IMR-90 (cell line): Measurements from ENCODE around the gene PEX11A. TPM values are rescaled to one million over a fixed set of nuclear protein-coding genes. Genes with fewer than 3 reads are reported as not detected.

ENCODE experiments used
- ATAC-seq: fragments of 200-7000 bp; cut with Tn5 transposase; 2 replicates; pipeline ENCODE4 v1.9.1; 2020; ENCODE audit warnings: low read depth, mild to moderate bottlenecking, moderate library complexity
- BruUV-seq: library from RNA; stranded (reverse); fragments of 400-500 nt; replicated peaks from 2 replicates; lab custom pipeline; 2021; lab: Mats Ljungman, UMichigan
- CTCF ChIA-PET: fragments of 300-600 bp; formaldehyde crosslinking; extraction: SDS; loops from one replicate; lab custom pipeline; 2021; ENCODE audit warnings: antibody characterized with exemption; lab: Yijun Ruan, JAX
- POLR2A ChIA-PET: fragments of 300-600 bp; sonication (Branson Sonifier 250); formaldehyde crosslinking; loops from one replicate; lab custom pipeline; 2022; ENCODE audit warnings: antibody characterized with exemption; ENCODE audit not compliant: unreplicated experiment; lab: Charles Lee
- DNase-seq: peaks from one replicate; pipeline ENCODE4 v3.0.0; 2013
- H2AFZ ChIP-seq: replicated peaks from 2 replicates; pipeline ENCODE3; 2013; ENCODE audit warnings: low read length, mild to moderate bottlenecking; ENCODE audit not compliant: poor library complexity
- H2AK5ac ChIP-seq: 2 replicates; pipeline ENCODE4 v1.6.1; 2013; ENCODE audit warnings: low read depth, low read length, inconsistent platforms
- H2AK9ac ChIP-seq: replicated peaks from 2 replicates; pipeline ENCODE3; 2013; ENCODE audit warnings: mild to moderate bottlenecking, low read depth, low read length, moderate library complexity; ENCODE audit not compliant: poor library complexity
- H2BK120ac ChIP-seq: 2 replicates; pipeline ENCODE4 v1.6.1; 2013; ENCODE audit warnings: low read depth, low read length, inconsistent platforms
- H2BK15ac ChIP-seq: 3 replicates; pipeline ENCODE4 v1.6.1; 2013; ENCODE audit warnings: low read depth, low read length, inconsistent platforms
- H2BK20ac ChIP-seq: 2 replicates; pipeline ENCODE4 v1.6.1; 2013; ENCODE audit warnings: low read depth, mild to moderate bottlenecking, inconsistent platforms, low read length, moderate library complexity
- H2BK5ac ChIP-seq: 2 replicates; pipeline ENCODE4 v1.6.1; 2013; ENCODE audit warnings: mild to moderate bottlenecking, low read depth, low read length, inconsistent platforms; ENCODE audit not compliant: poor library complexity, severe bottlenecking
- H3K14ac ChIP-seq: replicated peaks from 2 replicates; pipeline ENCODE4 v1.6.1; 2013; ENCODE audit warnings: low read depth, low read length, inconsistent platforms
- H3K18ac ChIP-seq: 2 replicates; pipeline ENCODE4 v1.6.1; 2013; ENCODE audit warnings: low read depth, low read length, control low read depth
- H3K23ac ChIP-seq: 2 replicates; pipeline ENCODE4 v1.6.1; 2013; ENCODE audit warnings: low read depth, low read length, inconsistent platforms
- H3K27ac ChIP-seq: 2 replicates; pipeline ENCODE4 v1.5.1; 2013; ENCODE audit warnings: mild to moderate bottlenecking, control low read depth, low read length; ENCODE audit not compliant: insufficient read depth
- H3K27me3 ChIP-seq: 2 replicates; pipeline ENCODE4 v1.6.1; 2013; ENCODE audit warnings: low read length; ENCODE audit not compliant: control insufficient read depth, insufficient read depth
- H3K36me3 ChIP-seq: 2 replicates; pipeline ENCODE4 v1.6.1; 2013; ENCODE audit warnings: low read length, mixed read lengths; ENCODE audit not compliant: control insufficient read depth, insufficient read depth
- H3K4ac ChIP-seq: 2 replicates; pipeline ENCODE4 v1.6.1; 2013; ENCODE audit warnings: low read depth, low read length, inconsistent platforms
- H3K4me1 ChIP-seq: 2 replicates; pipeline ENCODE4 v1.6.1; 2013; ENCODE audit warnings: low read length, mixed read lengths; ENCODE audit not compliant: control insufficient read depth, insufficient read depth
- H3K4me2 ChIP-seq: 2 replicates; pipeline ENCODE4 v1.6.1; 2013; ENCODE audit warnings: low read depth, mild to moderate bottlenecking, control low read depth, low read length, moderate library complexity
- H3K4me3 ChIP-seq: 2 replicates; pipeline ENCODE4 v1.5.1; 2013; ENCODE audit warnings: low read depth, mild to moderate bottlenecking, control low read depth, low read length, moderate library complexity; ENCODE audit not compliant: insufficient read depth
- H3K56ac ChIP-seq: 2 replicates; pipeline ENCODE4 v1.6.1; 2013; ENCODE audit warnings: low read length, inconsistent platforms; ENCODE audit not compliant: insufficient read depth; ENCODE audit errors: extremely low read depth
- H3K79me1 ChIP-seq, 2 experiments: 2 replicates each; pipeline ENCODE4 v1.6.1; 2013; ENCODE audit warnings: low read length in 2 of 2, inconsistent platforms in 1 of 2, low read depth in 1 of 2
- H3K9ac ChIP-seq: 2 replicates; pipeline ENCODE4 v1.6.1; 2013; ENCODE audit warnings: low read depth, low read length, control low read depth
- H3K9me1 ChIP-seq: 2 replicates; pipeline ENCODE4 v1.6.1; 2013; ENCODE audit warnings: low read length, inconsistent platforms; ENCODE audit not compliant: insufficient read depth
- H3K9me3 ChIP-seq: 2 replicates; pipeline ENCODE4 v1.6.1; 2013; ENCODE audit warnings: low read length; ENCODE audit not compliant: control insufficient read depth, insufficient read depth
- H4K20me1 ChIP-seq: 2 replicates; pipeline ENCODE4 v1.6.1; 2013; ENCODE audit warnings: low read length, inconsistent platforms; ENCODE audit not compliant: insufficient read depth
- H4K5ac ChIP-seq: 2 replicates; pipeline ENCODE4 v1.6.1; 2013; ENCODE audit warnings: mild to moderate bottlenecking, low read depth, low read length, control low read depth
- H4K8ac ChIP-seq, 2 experiments: 2 replicates each; pipeline ENCODE4 v1.6.1; 2013; ENCODE audit warnings: low read depth in 2 of 2, low read length in 2 of 2, control low read depth in 1 of 2, inconsistent platforms in 1 of 2
- H4K91ac ChIP-seq: 2 replicates; pipeline ENCODE4 v1.6.1; 2013; ENCODE audit warnings: low read depth, low read length, inconsistent platforms; ENCODE audit not compliant: insufficient read depth
- CHD1 ChIP-seq: IDR thresholded peaks from 2 replicates; pipeline ENCODE4 v1.6.1; 2012; ENCODE audit warnings: low read depth, low read length, improper control_type of control experiment
- FOS ChIP-seq: fragments of 150-350 bp; IDR thresholded peaks from 2 replicates; pipeline ENCODE4 v1.6.1; 2016; ENCODE audit warnings: low read depth, low read length
- MAFK ChIP-seq: IDR thresholded peaks from 2 replicates; pipeline ENCODE4 v1.6.1; 2012; ENCODE audit warnings: low read depth, low read length, improper control_type of control experiment
- MXI1 ChIP-seq: IDR thresholded peaks from 2 replicates; pipeline ENCODE4 v1.6.1; 2012; ENCODE audit warnings: low read depth, mild to moderate bottlenecking, low read length, moderate library complexity, borderline replicate concordance
- NFE2L2 ChIP-seq: fragments of 150-350 bp; IDR thresholded peaks from 2 replicates; pipeline ENCODE4 v1.6.1; 2016; ENCODE audit warnings: low read depth, mild to moderate bottlenecking, low read length
- RCOR1 ChIP-seq: IDR thresholded peaks from 2 replicates; pipeline ENCODE4 v1.6.1; 2012; ENCODE audit warnings: mild to moderate bottlenecking, low read length, improper control_type of control experiment; ENCODE audit not compliant: insufficient replicate concordance
- RFX5 ChIP-seq: IDR thresholded peaks from 2 replicates; pipeline ENCODE4 v1.8.0; 2012; ENCODE audit warnings: low read depth, mild to moderate bottlenecking, low read length, moderate library complexity
- WGBS, 2 experiments: methylation state at CpG; one replicate each; pipeline versions ENCODE4 v1.1.5 to v1.1.7; 2013; ENCODE audit warnings: missing lambda C conversion rate in 2 of 2; ENCODE audit not compliant: insufficient read length in 1 of 2; ENCODE audit errors: extremely low coverage in 2 of 2; 5-methylcytosine and 5-hydroxymethylcytosine counted together
- dilution Hi-C: fragments of 300-500 bp; cut with HindIII; formaldehyde crosslinking; loops from one replicate; pipeline ENCODE4 v1.14.3; 2018; ENCODE audit warnings: low sequenced_read_pairs; ENCODE audit not compliant: unreplicated experiment
- in situ Hi-C: fragments of 300-500 bp; cut with MboI; formaldehyde crosslinking; loops from 3 replicates; pipeline ENCODE4 v1.14.3; 2019; ENCODE audit warnings: low sequenced_read_pairs, inconsistent platforms, mixed read lengths
- intact Hi-C: fragments of 100-400 bp; cut with micrococcal nuclease; formaldehyde crosslinking; loops from 2 replicates; pipeline ENCODE4 v1.10.0; 2022
- polyA plus RNA-seq, 3 experiments: library from polyadenylated mRNA; depleted of rRNA; stranded (reverse); fragments of >200 nt; gene quantifications; 2 replicates each; pipeline ENCODE4 v1.2.3, GENCODE V29; 2012; ENCODE audit warnings: low replicate concordance in 1 of 3
- total RNA-seq: library from RNA; depleted of rRNA; stranded (reverse); fragments of >200 nt; gene quantifications from 2 replicates; pipeline ENCODE4 v1.2.3, GENCODE V29; 2012
- TF ChIP-seq, protein P1 (sequence below): fragments of 150-350 bp; IDR thresholded peaks from 2 replicates; pipeline ENCODE4 v1.6.1; 2017; ENCODE audit warnings: mild to moderate bottlenecking, antibody characterized with exemption, low read length, low read depth

The PEX11A gene
- total and polyA plus RNA-seq, 2 of the 4 experiments (the other 2 are of a cell fraction) = 4.2 to 10.2 TPM

DNA sequence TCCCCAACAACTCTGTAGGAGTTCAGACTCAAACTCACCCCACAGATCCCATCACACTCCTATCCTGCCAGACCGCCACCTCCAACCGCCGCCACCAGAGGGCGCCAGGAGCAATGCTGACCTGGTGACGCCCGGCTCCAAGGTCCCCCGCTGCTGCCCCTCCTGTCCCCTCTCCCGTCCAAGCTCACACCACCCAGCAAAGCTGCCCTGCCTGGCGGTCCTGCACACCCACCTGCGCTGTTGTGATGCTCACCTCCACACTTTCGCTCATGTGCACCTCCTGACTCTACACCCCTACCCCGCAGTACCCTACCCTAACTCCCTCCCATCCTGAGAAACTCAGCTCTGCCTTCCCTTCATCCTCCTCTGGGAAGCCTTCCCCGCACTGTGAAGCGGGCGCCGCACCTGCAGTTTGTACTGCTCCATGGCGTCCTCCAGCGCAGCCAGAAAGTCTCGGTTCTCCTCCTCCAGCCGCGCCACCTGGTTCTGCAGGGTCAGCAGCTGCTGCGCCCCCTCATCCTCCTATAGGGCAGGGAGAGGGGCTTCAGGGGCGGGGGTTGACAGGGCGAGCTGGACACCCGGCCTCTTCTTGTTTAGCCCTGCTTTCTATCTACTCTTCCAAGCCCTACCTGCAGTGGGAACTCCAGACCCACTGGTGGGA, 43.2 kb downstream of the PEX11A start (continued):
- TF ChIP-seq MAFK = no peak

DNA sequence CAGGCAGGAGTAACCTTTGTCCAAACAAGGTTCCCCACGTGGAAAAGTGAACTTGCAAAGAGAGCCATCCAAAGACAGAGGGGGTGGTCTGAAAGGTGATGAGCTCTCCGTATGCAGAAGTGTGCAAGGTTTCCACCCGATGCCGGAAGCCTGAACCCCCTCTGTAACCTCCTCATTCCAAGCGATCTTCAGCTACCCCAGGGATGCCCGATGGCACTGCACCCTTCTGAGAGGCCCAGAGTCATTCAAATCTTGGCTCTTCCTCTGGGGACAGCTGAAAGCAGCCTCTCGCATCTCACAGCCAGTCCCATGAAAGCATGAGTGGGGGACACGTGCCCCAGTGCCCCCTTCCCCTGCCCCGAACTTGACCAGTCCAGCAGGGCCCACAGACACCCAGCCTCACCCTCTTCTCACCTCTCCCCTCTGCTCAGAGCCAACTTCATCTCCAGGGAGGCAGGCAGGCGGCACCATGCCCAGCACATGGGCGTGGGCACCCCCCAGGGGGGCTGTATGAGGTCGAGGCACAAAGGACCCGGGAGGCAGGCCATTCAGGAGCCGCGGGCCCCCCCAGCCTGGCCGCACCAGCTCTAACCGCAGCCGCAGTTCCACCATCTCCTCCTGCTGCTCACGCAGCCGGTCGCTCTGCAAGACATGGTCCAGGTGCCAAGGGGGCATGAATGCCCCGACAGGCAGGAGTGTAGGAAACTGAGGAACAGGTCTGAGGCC, 44.0 kb downstream of the PEX11A start:
- H3K18ac ChIP-seq = no peak overlapping the region
- no peak overlapping the region for H4K91ac ChIP-seq
- WGBS, 2 experiments = 90% methylated on average over 9 of the region's 22 CpGs; no CpG with 5 or more reads in 1 of the 2 experiments
- intact Hi-C loops = no loop called here
- no peaks in the 10 kb centered on the region for H3K27me3 ChIP-seq
- no TSS peak for BruUV-seq
- H4K8ac ChIP-seq = no peak overlapping the region
- POLR2A ChIA-PET = no interaction called here
- no peak overlapping the region for H2AFZ ChIP-seq
- H3K9me3 ChIP-seq = no peaks in the 10 kb centered on the region
- CTCF ChIA-PET = interaction anchor here (0.6 to 1.1 kb wide), 2 partner anchors 15 to 103 kb away, joined by 3 to 4 read pairs; no protein-coding TSS in a partner anchor
- no peak overlapping the region for H2BK5ac ChIP-seq
- peaks cover 30% of the 10 kb centered on the region for H3K36me3 ChIP-seq
- H3K14ac ChIP-seq = no peak overlapping the region
- dilution Hi-C loops = no loop called here
- H3K79me1 ChIP-seq = peaks cover 0 to 15% of the 10 kb centered on the region in 2 experiments; a peak in 2 of 4 replicates
- in situ Hi-C loops = no loop called here
- DNase-seq (no peak), ATAC-seq (no peak)
- H2AK9ac ChIP-seq = no peak overlapping the region
- peaks cover 3% of the 10 kb centered on the region; the same call in 1 of the 2 replicates for H3K9me1 ChIP-seq
- H4K5ac ChIP-seq = no peak overlapping the region
- H2BK15ac ChIP-seq = no peak overlapping the region
- no peak overlapping the region for H2BK120ac ChIP-seq
- no peak overlapping the region for H3K56ac ChIP-seq
- TF ChIP-seq MXI1 (no peak), NFE2L2 (no peak), FOS (no peak), RCOR1 (no peak), CHD1 (no peak), RFX5 (no peak), MAFK (no peak)
- TF ChIP-seq, protein P1, sequence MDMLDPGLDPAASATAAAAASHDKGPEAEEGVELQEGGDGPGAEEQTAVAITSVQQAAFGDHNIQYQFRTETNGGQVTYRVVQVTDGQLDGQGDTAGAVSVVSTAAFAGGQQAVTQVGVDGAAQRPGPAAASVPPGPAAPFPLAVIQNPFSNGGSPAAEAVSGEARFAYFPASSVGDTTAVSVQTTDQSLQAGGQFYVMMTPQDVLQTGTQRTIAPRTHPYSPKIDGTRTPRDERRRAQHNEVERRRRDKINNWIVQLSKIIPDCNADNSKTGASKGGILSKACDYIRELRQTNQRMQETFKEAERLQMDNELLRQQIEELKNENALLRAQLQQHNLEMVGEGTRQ = no peak
- no peak overlapping the region for H2AK5ac ChIP-seq
- H3K4me3 ChIP-seq = no peak overlapping the region
- no peak overlapping the region for H3K9ac ChIP-seq
- H3K27ac ChIP-seq = no peak overlapping the region
- H3K4me2 ChIP-seq = no peak overlapping the region
- H3K4ac ChIP-seq = no peak overlapping the region
- no peak overlapping the region for H3K23ac ChIP-seq
- H2BK20ac ChIP-seq = no peak overlapping the region
- H3K4me1 ChIP-seq = peaks cover 2% of the 10 kb centered on the region; the same call in 1 of the 2 replicates
- H4K20me1 ChIP-seq = 0 out of 2 replicates have a peak, but pooled peaks cover 3% of the 10 kb centered on the region
